Stimulated activated CD4-positive, alpha-beta T cell treated with anti-CD3 and anti-CD28 coated beads, Interleukin-2, amount 100 ng/mL, for 48 hours (primary cell): ENCODE data around the gene NRM.
"Not testable (repeated sequence)": the region's sequence is repeated elsewhere in the genome, so short reads cannot be mapped to it uniquely, and the experiment has no call there.

Experiments
- DNase-seq, 2 donors: peaks; one replicate each; pipeline ENCODE4 v3.0.0-alpha.2; 2020

Gene NRM

DNA sequence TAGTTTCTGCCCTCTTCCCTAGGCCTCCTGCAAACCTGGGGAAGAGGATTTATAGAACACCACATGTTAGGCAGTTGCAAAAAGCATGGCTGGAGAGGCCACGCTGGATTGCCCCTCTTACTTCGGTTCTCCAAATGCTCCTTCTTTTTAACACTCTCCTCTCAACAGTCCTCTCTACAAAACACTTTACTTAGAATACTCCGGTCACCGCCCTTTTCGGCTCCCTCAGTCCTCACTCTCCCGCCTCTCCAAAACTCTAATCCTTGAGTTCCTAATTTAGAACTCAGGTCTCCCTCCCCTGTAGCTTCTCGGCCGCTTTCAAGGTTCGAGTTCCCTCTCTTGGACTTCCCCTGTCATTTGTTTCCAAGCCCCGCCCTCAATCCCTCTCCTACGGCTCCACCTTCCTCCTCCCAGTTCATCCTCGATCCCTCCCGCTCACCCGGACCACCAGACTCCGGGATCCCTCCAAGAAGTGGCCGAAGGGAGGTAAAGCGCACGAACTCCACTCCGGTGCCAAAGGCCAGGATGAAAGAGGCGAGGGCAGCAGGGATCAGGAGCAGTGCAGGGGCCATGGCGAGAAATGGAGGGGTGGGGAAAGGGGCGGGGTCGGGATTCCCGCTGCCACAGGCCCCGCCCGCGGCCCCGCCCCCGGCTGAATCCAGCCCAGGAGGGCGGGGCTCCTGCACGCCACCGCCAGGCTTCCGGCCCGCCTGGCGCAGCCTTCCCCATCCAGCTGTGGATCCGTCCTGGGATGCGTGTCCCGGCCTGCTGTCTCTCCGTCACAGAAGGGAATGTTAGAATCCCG, at the start of gene NRM:
TSS of gene NRM (minus strand) at position 582 of the 805 bp plus-strand sequence. CDS start at position 572, 10 bp downstream.
- peak; percentile 79 to 85 for DNase-seq

GRCh38 chr6:30740540-30740870, 49.7 kb upstream of the NRM start:
- DNase-seq: no peak

- no peak for DNase-seq
These were observed 47.7 kb upstream of the NRM start for GRCh38 chr6:30738532-30738931.

DNA sequence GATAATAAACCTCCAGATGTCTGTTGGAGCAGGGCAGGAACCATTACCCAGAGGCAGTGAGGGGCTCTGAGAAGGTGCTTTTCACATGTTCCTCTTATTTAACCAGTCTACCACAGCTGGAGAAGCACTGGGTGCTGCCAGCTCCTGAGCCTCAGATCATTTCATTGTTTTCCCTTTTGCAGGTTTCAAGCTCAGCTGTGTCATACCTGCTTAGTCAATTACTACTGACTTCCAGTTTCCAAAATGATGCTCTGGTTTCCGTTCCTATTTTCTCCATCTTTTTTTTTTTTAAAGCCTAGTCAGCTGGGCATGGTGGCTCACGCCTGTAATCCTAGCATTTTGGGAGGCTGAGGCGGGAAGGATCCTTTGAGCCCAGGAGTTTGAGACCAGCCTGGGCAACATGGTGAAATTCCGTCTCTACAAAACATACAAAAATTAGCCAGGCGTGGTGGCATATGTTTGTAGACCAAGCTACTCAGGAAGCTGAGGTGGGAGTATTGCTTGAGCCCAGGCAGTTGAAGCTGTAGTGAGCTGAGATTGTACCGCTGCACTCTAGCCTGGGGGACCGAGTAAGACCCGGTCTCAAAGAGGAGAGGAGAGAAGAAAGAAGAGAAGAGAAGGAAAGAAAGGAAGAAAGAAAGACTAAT, 45.0 kb upstream of the NRM start:
- DNase-seq: no peak

GRCh38 chr6:30732237-30732943, 41.6 kb upstream of the NRM start:
- DNase-seq: no peak

GRCh38 chr6:30730601-30731435, 40.0 kb upstream of the NRM start:
- peak; percentile 77 to 78 for DNase-seq

- no peak for DNase-seq
These were observed 37.3 kb upstream of the NRM start for GRCh38 chr6:30727920-30728553.

GRCh38 chr6:30726506-30727413, 36.0 kb upstream of the NRM start:
- DNase-seq: no peak

DNA sequence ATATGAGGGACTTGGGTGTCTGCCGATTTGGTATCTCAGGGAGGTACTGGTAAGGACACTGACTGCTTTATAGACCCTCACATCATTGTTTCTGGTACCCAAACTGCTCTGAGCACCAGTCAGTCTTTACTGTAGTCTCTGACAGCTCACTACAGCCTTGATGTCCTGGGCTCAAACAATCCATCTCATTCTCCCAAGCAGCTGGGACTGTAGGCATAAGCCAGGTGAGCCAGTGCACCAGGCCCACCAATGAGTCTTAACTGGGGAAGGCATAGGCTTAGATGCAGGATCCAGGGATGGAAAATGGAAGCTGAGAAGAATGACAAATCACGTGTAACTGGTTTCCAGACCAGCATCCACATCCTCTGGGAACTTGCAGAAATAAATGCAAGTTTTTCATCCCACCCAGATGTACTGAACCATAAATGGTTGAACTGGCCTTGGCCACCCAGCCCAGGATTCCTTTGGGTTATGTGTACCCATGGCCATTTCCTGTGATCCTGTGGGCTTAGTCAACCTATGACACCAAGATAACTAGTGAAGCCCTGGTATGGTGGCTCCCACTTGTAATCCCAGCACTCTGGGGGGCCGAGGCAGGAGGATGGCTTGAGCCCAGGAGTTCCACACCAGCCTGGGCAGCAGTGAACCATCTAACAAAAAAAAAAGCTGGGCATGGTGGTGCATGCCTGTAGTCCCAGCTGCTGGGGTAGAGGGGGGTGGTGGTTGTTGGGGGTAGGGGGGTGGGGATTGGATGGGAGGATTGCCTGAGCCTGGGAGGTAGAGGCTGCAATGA, 35.1 kb upstream of the NRM start:
- no peak for DNase-seq

DNA sequence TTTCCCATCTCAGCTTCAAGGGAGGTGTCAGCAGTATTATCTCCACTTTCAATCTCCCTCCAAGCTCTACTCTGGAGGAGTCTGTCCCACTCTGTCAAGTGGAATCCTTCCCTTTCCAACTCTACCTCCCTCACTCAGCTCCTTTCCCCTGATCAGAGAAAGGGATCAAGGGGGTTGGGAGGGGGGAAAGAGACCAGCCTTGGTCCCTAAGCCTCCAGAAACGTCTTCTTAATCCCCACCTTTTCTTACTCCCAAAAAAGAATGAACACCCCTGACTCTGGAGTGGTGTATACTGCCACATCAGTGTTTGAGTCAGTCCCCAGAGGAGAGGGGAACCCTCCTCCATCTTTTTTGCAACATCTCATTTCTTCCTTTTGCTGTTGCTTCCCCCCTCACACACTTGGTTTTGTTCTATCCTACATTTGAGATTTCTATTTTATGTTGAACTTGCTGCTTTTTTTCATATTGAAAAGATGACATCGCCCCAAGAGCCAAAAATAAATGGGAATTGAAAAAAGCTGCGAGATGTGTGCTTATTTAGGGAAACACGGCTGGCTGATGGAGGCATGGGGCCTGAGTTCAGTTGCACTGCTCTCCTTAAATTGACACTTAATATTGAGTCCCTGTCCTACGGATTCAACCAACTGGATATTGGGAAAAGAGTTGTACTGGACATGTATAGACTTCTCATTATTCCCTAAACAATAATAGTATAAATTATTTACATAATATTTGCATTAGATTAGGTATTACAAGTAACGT, 34.3 kb upstream of the NRM start:
- DNase-seq: no peak

GRCh38 chr6:30723843-30724741, 33.3 kb upstream of the NRM start:
- DNase-seq: not testable (repeated sequence)

GRCh38 chr6:30723159-30723842, 32.5 kb upstream of the NRM start:
- not testable (repeated sequence) for DNase-seq

DNA sequence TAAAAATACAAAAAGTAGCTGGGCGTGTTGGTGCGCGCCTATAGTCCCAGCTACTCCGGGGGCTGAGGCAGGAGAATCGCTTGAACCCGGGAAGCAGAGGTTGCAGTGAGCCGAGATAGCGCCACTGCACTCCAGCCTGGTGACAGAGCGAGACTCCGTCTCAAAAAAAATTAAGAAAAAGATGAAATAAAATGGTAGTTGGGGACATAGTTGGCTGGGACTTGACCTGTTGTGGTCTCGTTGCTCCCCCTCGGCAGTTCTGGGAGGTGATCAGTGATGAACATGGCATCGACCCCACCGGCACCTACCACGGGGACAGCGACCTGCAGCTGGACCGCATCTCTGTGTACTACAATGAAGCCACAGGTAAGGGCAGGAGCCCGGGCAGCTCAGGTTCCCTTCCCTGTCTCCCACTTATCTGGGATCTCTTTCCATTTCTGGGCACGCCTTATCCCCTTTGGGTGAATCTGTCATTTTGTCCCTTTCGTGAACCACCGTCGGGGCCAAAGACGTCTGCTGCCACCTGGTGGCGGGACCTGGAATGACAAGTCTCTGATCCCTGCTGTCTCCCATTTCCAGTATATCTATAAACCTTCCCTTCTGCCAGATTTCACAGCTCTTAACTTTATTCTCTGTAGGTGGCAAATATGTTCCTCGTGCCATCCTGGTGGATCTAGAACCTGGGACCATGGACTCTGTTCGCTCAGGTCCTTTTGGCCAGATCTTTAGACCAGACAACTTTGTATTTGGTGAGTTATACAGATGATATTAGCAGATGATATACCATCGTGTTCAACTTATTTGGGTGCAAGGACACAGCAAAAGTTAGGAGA, 31.7 kb upstream of the NRM start:
- DNase-seq: peak; percentile 88 to 91

DNA sequence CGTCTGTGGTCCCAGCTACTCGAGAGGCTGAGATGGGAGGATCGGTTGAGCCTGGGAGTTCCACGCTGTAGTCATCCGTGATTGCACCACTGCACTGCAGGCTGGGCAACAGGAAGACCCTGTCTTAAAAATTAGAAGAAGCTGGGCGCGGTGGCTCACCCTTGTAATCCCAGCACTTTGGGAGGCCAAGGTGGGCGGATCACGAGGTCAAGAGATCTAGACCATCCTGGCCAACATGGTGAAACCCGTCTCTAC, 31.2 kb upstream of the NRM start:
- DNase-seq: not testable (repeated sequence)

DNA sequence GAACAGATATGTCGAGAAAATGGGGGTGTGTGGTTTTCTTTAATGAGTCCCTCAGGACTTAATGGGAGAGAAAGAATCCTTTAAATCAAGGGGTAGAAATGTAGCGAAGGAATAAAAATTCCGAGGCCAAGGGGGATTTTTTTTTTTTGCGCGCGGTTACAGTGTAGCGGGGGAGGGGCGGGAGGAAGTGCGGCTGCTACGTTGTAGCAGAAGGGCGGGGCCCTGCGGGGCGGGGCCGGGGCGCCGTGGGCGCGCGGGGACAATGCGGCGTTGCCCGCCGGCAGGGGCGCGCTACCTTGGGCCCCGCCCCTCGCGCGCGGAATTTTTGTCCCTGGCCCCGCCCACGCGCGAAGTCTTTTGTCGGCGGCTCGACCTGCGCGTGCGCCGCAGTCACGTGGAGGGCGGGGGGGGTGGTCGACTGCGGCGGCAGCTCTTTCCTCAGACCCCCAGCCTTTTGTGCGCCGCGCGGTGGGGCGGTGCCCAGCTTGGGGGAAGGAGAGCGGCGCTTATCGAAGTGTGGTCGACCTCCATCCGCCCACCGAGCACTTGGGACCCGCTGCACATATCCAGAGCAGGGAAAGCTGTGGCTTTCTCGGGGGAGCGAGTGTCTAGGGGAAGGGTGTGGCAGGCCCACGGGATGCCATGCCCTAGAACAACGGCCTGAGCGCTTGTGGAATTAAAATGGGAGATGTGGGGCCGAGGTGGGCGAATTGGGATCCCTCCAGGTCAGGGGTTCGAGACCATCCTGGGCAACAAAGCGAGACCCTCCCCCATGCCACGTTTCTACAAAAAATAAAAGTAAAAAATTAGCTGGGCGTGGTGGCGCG, 30.6 kb upstream of the NRM start:
- peak; percentile 94 to 98 for DNase-seq

DNA sequence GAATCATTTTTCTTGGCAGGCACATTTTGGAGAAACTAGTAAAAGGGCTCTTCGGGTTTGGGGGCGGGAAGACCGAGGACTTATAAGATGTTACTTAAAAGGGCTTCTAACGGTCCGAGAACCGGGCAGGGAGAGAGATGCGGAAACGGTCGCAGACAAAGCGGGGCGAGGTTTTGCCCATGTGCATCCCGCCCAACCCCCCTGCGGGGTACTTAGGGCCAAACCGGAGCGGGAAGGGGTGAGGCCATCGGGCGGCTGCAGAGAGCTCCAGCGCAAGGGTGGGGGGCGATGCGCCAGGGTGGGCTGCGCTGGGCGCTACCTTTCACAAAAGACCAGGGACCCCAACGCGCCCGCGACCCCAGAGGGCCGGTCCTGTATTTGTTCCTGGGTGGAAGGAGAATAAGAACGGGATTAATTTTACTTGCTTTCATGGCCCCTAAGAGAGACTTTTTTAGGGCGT, 30.0 kb upstream of the NRM start:
- no peak for DNase-seq
